NCI-H82 treated with DMSO at 0.1 percent for 48 hours (cell line): ENCODE data around the gene BTG2.

Experiments used
- DNase-seq: peaks from one replicate; lab custom pipeline; 2025; ENCODE audit not compliant: unreplicated experiment; lab: John Stamatoyannopoulos, UW

Gene BTG2

DNA sequence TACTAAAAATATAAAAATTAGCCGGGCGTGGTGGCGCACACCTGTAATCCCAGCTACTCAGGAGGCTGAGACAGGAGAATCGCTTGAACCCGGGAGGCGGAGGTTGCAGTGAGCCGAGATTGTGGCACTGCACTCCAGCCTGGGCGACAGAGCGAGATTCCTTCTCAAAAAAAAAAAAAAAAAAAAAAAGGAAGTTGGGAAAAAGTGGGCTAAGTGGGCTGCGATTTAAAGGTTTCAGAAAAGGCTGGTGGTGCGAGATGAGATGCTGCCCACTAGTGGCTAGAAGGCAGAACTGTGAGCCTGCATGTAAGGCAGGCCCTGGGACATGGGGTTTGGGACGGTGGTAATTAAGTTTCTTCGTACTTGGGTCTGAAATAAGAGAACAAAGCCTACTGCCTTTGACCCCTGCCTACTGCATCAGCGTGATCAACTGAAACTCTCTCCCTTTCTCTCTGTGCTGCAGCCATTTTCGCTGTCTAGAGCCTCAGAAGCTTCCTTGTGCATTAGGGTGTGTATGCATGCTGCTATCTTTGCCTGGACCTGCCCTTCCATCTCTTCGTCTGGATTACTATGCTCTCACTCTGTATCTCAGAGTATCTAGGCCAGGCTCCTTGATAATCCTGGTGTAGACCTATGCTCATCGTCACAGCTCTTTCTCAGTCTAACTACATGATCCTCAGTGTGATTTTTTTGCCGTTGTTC is 33.2 kb downstream of the BTG2 start:
- DNase-seq = peak; percentile 63

DNA sequence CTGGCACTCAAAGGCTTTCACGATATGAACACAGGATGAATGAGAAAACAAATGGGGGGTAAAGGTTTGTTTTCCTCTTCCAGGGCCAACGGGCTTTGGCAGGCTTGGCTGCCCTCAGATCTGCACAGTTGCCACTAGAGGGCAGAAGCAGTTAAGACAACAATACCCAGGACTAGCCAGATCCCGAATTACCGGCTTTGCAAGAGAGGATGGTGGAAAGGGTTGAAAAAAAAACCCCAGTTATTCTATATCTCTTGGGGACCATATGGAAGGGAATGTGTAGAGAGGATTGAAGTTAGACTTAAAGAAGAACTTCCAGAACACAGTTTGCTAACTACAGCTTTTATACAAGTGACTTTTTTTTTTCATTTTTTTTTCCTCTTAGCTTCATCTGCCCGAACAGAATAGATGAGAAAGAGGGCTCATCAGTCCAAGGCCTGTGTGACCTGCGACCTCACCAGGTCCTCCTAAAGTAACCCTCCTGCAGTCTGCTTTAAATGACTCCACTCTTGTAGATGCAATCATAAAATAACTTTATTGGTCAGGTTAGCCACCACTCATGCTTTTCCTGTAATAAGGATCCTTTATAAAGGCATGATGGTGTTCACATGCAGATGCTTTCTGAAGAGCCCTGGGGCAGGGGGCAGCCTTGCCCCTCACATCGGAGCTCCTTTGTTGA is 34.9 kb downstream of the BTG2 start:
- DNase-seq = peak; percentile 87

DNA sequence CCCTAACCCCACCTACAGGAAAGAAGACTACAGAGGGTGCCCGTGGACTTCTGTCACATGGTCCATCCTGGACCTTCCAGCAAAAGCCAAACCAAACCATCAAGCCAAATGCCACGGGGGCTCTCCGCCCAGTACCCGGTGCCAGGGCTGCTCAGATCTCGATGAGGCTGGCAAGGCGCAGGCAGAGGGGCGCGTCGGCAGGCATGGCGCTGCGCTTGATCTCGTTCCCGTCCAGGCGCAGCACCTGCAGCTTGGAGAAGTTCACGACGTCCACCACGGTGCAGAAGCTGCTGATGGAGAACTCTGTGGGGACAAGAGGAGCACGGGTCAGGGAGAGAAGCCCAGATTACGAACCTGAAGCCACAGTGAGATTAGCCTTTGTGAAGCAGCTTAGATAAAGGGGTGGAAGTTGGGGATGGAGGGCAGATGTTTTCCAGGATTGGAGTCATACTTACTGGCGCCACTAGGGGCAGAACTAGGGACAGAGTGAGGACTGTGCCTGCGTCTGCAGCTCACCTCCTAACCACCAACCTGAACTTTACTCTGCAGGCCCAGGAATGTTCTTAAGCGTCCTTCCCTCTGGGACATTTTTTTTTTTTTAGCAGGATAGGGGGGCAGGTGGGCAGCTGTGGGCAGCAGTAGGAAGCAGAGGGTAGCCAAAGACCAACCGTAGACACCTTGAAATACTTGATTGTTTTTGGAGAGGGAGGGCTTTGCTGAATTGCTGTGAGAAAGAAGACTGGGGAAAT is 37.0 kb downstream of the BTG2 start:
- peak; percentile 94 for DNase-seq

DNA sequence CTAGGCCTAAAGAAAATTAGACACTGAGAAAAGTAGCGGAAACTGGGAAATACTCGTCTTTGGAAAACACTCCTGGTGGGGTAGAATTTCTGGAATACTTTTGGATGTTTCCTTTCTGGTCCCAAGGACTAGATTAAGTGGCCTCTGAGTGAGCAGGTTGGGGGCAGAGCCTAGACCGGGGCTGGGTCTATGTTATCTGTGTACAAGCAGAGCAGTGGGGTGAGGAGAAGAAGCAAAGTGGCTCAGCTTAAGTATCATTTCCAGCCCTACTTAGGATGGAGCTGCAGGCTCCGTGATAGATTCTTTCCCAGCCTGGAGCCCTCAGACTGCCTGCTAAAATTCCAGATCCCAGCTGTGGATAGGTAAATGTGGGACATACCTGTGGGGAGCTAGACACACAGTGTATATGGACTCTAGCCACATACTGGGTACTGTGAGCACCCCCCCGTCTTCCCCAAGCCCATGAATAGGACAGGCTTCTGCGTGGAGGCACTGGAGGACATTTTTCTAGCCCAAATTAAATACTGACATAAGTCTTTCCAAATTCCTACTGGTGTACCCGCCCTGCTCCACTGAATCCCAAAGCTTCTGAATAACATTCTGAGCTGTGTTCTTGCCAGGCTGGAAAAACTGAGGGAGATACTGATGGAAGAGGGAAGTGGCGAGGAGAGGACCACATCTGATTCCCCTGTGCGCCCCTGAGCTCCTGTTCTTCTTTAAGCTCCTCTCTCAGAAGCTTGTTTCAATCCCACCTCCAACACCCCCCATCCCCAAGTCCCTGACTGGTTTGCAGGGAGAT is 38.8 kb downstream of the BTG2 start:
- no peak for DNase-seq

DNA sequence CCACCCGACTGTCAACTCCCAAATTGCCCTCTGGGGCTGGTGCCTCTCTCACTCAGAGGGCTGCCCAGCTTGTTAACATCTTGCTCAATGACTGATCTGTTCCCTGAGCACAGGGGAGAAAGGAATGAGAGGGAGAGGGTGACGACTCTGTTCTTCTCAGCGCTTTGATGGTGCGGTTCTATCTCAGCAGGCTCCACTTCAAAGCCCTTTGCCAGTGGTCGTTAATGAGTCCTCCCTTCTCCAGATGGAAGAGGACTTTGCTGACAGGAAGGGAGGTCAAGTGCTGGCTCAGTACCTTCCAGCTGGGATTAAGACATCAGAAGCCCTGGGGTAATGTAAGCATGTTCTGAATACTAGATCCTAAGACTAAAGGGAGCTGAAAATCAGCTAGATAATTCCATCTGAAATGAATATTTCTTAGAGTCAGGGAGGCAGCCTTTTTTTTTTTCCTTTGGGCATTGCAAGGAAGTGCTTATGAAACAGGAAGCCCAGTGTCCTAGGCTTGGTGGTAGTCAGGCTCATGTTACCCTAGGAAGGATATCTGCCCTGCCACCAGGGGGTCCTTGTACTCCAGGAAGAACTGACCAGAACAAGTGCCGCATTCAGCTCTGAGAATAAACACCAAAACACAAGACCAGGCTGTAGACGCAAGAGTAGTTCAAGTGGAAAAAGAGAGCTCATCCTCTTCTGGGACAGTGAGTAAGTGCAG is 40.9 kb downstream of the BTG2 start:
- DNase-seq = no peak

DNA sequence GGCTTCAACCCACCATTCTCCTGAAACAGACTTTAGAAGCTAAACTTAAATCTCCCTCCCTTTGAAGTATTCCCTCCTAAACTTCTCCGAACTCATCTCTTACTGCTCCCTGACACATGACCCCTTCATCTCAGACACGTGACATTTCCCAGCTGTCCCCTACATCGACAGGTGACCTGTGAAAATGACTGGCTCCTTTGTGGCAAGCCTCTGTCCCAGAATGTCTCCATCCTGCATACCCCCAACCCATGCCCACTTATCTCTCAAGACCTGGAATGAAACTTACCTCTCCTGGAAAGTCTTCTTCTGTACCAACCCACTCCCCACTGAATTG is 41.4 kb downstream of the BTG2 start:
- no peak for DNase-seq

DNA sequence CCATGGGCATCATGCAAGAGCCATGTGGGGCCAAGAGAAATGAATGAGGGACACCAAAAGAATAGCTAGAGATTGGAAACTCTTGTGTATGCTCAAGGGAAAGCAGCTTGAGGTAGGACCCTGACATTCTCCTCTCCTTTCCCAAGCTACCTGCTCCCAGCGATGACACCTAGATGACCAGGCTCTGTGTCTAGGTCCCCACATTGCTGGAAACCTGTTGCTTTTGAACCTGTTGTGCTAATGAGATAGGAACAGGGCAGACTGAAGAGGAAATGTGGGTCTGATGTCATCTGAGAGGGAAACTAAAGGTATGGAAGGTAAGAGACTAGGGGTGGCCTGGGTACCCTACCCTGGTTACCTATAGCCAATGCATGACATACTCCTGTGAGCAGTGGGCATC is 43.8 kb downstream of the BTG2 start:
- no peak for DNase-seq

DNA sequence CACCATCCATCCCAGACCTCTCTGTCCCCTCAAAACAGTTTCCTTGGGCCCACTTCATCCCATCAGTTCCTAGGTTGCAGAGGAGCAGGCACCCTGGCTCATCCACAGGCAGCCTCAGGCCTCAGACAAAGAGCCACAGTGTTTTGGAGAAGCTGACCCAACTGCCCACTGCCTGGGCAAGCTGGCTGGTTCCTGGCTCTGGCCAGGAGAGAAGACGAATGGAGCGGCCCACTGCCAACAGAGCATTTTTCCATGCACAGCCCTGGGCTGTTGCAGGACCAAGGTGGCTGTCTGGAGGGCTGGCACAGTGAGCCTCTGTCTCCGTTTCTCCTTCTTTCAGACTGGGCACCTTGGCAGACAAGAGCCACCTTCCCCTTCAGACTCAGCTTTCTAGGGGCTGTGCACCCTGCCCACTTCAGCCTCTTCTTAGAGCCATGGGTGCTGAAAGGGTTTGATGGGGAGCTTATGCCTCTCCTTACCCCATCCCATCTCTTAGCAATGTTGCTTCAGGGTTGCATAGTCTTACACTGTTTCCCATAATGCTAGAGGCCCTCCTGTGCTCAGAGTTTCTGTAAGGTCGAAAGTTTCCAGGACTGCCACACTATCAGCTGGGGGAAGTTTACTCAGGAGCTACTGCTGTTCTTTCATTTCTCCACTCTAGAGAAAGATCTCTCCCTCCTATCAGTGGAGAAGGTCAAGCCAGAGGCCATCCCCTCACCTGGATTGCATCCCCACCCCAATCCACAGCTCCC is 44.6 kb downstream of the BTG2 start:
- DNase-seq = no peak

DNA sequence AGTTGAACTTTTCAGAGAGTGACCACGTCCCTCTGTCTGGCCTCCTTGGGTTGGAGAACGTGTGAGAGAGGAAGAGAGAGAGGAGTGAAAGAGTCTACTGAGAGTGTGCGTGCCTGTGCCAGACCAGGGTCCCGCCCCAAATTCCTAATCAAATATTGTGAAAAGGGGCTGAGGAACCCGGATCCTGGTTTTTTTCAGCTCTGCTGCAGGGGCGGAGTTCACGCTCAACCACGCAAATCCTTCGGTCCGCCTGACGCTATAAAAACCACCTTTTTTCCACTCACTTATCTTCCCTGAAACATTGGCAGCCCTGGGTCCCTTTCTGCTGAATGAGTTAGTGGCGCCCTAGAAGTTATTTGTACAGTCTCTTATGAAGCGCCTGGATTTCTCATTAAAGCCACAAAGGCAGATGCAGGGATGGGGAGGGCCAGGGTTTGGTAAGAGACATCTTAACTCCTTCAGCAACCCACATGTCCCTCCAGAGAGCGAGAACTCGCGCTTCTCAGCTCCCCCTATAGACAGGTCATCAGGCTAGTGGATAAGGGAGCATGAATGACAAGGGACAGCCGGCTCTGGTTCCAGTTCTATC is 45.8 kb downstream of the BTG2 start, which contains the start of gene FMOD:
FMOD (minus strand) TSS at position 86 of the 589 bp plus-strand sequence. CDS start 2,852 bp downstream, outside the sequence.
- no peak for DNase-seq

DNA sequence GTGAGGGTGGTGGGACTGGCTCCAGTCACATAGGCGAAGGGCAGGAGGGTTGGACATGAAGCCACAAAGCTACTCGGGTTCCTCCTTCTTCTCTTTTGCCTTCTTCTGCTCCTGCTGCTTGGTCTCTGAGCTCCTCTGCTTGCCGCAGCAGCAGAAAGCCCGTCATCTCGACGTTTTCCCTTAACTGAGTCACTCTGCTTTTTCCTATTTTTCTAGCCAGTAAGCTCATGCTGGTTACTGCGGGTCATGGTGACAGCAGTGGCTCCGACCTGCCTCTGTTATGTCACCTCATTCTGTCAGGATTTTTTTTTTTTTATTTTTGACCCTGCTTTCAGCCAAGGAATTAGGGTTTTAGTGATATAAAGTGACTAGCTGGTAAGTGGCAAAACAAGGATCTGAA is 48.2 kb downstream of the BTG2 start:
- no peak for DNase-seq

DNA sequence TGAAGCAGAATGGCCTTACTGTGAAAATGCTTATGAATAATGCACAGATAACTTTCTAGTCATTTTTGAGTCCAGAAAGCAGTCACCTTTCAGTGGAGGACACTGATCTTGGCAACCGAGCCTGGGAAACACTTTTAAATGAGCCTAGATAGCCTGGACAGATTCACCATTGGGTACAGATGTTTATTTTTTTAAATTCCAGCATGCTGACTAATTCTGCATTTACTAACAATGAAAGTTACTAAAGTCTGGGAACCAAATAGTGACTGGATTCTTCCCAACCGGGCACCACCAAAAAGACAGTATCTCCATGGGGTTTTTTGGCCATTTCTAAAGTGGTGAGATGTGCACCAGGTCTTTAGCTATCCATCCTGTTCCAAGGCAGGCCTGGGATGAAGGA is 48.9 kb downstream of the BTG2 start:
- DNase-seq = no peak

DNA sequence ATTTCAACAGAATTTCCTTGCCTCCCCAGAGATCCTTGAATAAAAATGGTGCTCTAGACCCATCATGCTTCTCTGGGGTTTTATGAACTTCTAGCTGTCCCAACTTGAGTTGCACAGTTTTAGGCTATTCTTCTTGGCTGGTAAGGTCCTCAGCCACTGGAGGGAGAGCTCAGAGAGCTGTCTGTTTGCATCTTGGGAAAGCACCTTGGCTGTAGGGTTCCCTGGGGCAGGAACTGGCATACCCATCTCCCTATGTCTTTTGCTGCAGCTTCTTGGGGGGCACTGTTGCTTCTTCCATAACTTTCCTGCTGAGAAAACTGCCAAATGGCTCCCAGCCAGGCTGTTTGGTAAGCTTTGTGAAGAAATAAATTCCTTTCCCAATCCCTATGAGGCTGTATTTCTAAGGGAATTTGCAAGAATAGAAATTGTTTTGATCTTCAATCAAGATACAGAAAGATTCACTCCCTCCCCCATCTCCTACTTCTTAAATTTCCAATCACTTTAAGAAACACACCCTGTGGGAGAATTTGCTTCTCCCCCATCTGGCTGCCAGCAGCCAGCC is 53.8 kb downstream of the BTG2 start:
- DNase-seq = no peak
